Astrocyte of the cerebellum (primary cell): Measurements from ENCODE around the gene CLPTM1L.

Experiments used
- DNase-seq: peaks from one replicate; pipeline ENCODE4 v3.0.0-alpha.2; 2011; ENCODE audit warnings: low read depth
- H3K4me3 ChIP-seq: 2 replicates; pipeline ENCODE4 v1.5.1; 2011; ENCODE audit warnings: mild to moderate bottlenecking, low read depth, low read length, moderate library complexity
- CTCF ChIP-seq: IDR thresholded peaks from 2 replicates; pipeline ENCODE4 v1.5.1; 2012; ENCODE audit warnings: low read length, low read depth, moderate library complexity, mild to moderate bottlenecking; ENCODE audit errors: missing control alignments
- in situ Hi-C: cut with HindIII; loops from 2 replicates; pipeline ENCODE4 v1.10.0; 2017; ENCODE audit warnings: low sequenced_read_pairs

CLPTM1L gene

GRCh38 chr5:1368756-1369155, 23.9 kb upstream of the CLPTM1L start:
- H3K4me3 ChIP-seq, result no peak overlapping the region
- no peak for DNase-seq
- no peak for TF ChIP-seq CTCF
- in situ Hi-C loops, result no loop called here

- H3K4me3 ChIP-seq, result no peak overlapping the region
- TF ChIP-seq CTCF, result no peak
- in situ Hi-C loops, result no loop called here
- DNase-seq, result no peak
Observed at GRCh38 chr5:1368236-1368635, 23.3 kb upstream of the CLPTM1L start.

GRCh38 chr5:1367149-1367548, 22.2 kb upstream of the CLPTM1L start:
- in situ Hi-C loops, result no loop called here
- no peak overlapping the region for H3K4me3 ChIP-seq
- TF ChIP-seq CTCF, result no peak
- no peak for DNase-seq

- in situ Hi-C loops, result no loop called here
- TF ChIP-seq CTCF, result no peak
- H3K4me3 ChIP-seq, result no peak overlapping the region
- no peak for DNase-seq
Observed at GRCh38 chr5:1366514-1366913, 21.6 kb upstream of the CLPTM1L start.

GRCh38 chr5:1364211-1364610, 19.3 kb upstream of the CLPTM1L start:
- no peak for DNase-seq
- TF ChIP-seq CTCF, result no peak
- in situ Hi-C loops, result no loop called here
- H3K4me3 ChIP-seq, result no peak overlapping the region

- no peak overlapping the region for H3K4me3 ChIP-seq
- DNase-seq, result no peak
- in situ Hi-C loops, result no loop called here
- TF ChIP-seq CTCF, result no peak
Observed at GRCh38 chr5:1363581-1363980, 18.7 kb upstream of the CLPTM1L start.

GRCh38 chr5:1363160-1363559, 18.3 kb upstream of the CLPTM1L start:
- in situ Hi-C loops, result no loop called here
- no peak for DNase-seq
- no peak for TF ChIP-seq CTCF

More at GRCh38 chr5:1363160-1363559, 18.3 kb upstream of the CLPTM1L start:
- H3K4me3 ChIP-seq, result no peak overlapping the region
